ENCODE results near the gene PTCD2.
A peak's percentile ranks its signal among the peaks of the same experiment; 100 is the strongest.

The PTCD2 gene

GRCh38 chr5:72364171-72364570 lies 44.0 kb downstream of the PTCD2 start:
- no peak for DNase-seq (ENCODE audit: low read depth, low spot score)
- in situ Hi-C loops (cut with HindIII; ENCODE audit: low sequenced_read_pairs), result no loop called here
- no peak for TF ChIP-seq CTCF (IDR thresholded peaks at IDR 0.05; ENCODE audit: low read depth, low read length)
- H3K4me3 ChIP-seq (ENCODE audit: low read depth, low read length), result no peak overlapping the region

GRCh38 chr5:72364951-72365350 lies 44.8 kb downstream of the PTCD2 start:
- TF ChIP-seq CTCF (IDR thresholded peaks at IDR 0.05; ENCODE audit: low read depth, low read length), result no peak
- in situ Hi-C loops (cut with HindIII; ENCODE audit: low sequenced_read_pairs), result no loop called here
- DNase-seq (ENCODE audit: low read depth, low spot score), result no peak
- no peak overlapping the region for H3K4me3 ChIP-seq (ENCODE audit: low read depth, low read length)

GRCh38 chr5:72366324-72366976 lies 46.3 kb downstream of the PTCD2 start:
- DNase-seq (ENCODE audit: low read depth, low spot score), result peak; percentile 83
- in situ Hi-C loops (cut with HindIII; ENCODE audit: low sequenced_read_pairs), result no loop called here
- no peak overlapping the region for H3K4me3 ChIP-seq (ENCODE audit: low read depth, low read length)
- TF ChIP-seq CTCF (IDR thresholded peaks at IDR 0.05; ENCODE audit: low read depth, low read length), result peak; percentile 76

- TF ChIP-seq CTCF (IDR thresholded peaks at IDR 0.05; ENCODE audit: low read depth, low read length), result no peak
- in situ Hi-C loops (cut with HindIII; ENCODE audit: low sequenced_read_pairs), result no loop called here
- DNase-seq (ENCODE audit: low read depth, low spot score), result no peak
These were observed 48.1 kb downstream of the PTCD2 start for GRCh38 chr5:72368271-72368670.

GRCh38 chr5:72369301-72369700 lies 49.1 kb downstream of the PTCD2 start:
- no peak overlapping the region for H3K4me3 ChIP-seq (ENCODE audit: low read depth, low read length)
- DNase-seq (ENCODE audit: low read depth, low spot score), result no peak
- TF ChIP-seq CTCF (IDR thresholded peaks at IDR 0.05; ENCODE audit: low read depth, low read length), result no peak
- in situ Hi-C loops (cut with HindIII; ENCODE audit: low sequenced_read_pairs), result no loop called here

More at GRCh38 chr5:72368271-72368670, 48.1 kb downstream of the PTCD2 start:
- no peak overlapping the region for H3K4me3 ChIP-seq (ENCODE audit: low read depth, low read length)

- no peak overlapping the region for H3K4me3 ChIP-seq (ENCODE audit: low read depth, low read length)
- DNase-seq (ENCODE audit: low read depth, low spot score), result no peak
- in situ Hi-C loops (cut with HindIII; ENCODE audit: low sequenced_read_pairs), result no loop called here
- no peak for TF ChIP-seq CTCF (IDR thresholded peaks at IDR 0.05; ENCODE audit: low read depth, low read length)
These were observed 49.5 kb downstream of the PTCD2 start for GRCh38 chr5:72369711-72370110.
